GM19397 (cell line): ENCODE data around the gene ARHGEF7.

Experiments used
- ATAC-seq: cut with Tn5 transposase; IDR thresholded peaks from one replicate; pipeline ENCODE4 v1.9.1; 2021; ENCODE audit warnings: mild to moderate bottlenecking, moderate library complexity; ENCODE audit not compliant: unreplicated experiment

The ARHGEF7 gene

DNA sequence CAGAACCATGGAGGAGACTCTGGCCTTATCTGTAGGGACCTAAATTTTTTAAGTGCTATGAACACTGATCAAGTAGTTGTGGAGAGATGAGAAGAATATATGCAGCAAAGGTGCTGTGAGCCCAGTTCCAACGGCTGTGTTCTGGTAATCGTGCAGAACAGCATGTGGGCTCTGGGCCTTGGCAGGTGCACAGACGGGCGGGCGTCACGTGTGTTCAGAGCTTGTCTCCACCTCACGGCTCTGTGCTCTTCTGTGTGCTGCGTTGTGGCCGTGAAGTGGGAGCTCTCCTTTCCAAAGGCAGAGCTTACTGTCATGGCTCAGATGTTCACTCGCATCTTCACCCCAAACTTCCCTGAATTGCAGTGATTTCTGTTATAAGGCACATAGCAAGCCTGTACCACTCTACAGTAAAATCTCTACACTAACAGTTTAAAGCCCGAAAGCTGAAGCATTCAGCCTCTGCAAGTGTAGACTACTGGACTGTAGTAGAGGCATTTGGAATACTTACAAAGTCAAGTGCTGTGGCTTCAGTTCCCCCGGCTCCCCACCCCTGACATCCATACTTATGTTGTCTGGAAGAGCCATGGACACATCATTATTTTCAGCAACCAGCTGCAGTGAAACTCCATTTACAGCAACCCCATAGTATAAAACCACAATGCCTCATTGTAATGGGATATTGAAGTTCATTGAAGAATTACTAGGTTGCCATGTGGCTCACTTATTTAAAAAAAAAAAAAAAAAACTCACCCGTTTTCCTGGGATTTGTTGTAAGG lies 177.8 kb downstream of the ARHGEF7 start:
- ATAC-seq: no peak

DNA sequence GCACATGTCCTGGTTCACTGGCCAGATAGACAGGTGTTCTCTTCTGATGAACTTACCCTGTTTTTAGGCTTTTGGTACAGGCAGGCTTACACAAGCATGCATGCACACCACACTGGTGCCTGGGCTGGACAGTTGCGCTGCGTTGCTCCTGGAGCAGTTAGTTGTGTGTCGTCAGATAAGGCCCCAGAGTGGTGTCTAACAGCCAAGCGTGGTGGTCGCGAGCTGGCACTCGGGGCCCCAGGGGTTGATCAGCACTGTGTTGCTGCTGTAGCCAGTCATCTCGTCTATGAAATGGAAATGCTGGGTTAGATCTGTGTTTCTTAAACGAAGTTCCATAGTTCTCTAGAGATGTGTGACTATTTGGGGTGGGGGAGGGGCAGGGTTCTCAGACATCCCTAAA lies 180.8 kb downstream of the ARHGEF7 start:
- no peak for ATAC-seq

GRCh38 chr13:111296417-111296816 lies 181.3 kb downstream of the ARHGEF7 start:
- ATAC-seq: no peak

- no peak for ATAC-seq
Observed at GRCh38 chr13:111298214-111298975, 183.3 kb downstream of the ARHGEF7 start.

GRCh38 chr13:111302045-111302726 lies 187.1 kb downstream of the ARHGEF7 start:
- ATAC-seq: no peak

GRCh38 chr13:111303559-111303958 lies 188.4 kb downstream of the ARHGEF7 start:
- no peak for ATAC-seq

DNA sequence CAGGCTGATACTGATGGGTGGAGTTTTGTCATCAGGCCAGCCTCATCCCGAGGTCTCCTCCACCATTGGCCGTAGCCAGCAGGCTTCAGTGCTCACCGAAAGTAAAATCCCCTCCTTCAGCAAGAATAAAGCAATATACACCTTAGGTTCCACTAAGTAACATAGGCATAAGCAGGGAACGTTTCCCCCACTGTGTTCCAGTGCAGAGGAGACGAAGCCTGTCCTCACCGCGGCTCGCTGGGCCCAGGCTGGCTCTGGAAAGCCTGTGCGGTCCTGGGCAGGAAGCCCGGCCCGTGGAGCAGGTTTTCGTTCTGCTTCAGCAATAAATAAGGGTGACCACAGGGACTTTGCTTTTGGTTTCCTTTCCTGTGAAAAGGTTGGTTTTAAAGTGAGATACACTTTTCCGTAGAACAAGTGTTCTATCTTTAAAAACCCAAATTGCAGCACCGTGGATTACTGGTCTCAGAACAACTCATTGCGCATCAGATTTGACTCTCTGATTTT lies 189.0 kb downstream of the ARHGEF7 start:
- ATAC-seq: peak; percentile 91

DNA sequence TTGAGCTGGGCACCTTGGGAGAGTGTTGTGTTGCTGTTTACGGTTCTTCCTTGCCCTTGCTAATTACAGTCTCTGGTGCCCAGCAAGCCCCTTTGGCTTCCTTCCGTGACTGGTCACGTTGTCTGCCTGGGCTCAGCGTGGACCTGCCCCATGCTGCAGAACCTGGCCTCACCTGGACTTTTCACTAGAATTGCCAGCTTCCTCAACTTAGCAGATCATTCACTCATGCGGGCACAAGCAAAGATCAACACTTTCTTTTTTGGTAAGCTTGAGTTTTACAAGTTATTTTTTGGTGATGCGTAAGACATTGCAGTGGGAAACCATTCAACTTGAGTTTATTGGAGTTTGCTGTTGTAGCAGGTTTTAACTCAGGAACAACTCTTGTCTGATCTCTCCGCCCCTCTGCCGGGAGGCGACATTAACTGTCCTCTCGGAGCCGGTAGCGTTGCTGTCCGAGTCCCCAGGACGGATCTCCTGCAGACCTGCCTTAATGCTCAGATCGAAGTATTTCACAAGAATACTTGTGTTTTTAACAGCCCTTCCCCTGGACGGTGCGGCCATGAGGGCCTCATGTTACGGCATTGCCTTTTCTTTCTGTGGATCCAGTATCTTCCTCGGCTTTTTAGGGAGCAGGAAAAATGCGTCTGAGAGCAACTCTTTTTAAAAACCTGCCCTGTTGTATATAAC lies 189.6 kb downstream of the ARHGEF7 start:
- ATAC-seq: no peak

GRCh38 chr13:111312944-111313590 lies 198.0 kb downstream of the ARHGEF7 start:
- no peak for ATAC-seq

- no peak for ATAC-seq
Observed at GRCh38 chr13:111313911-111314425, 198.9 kb downstream of the ARHGEF7 start.

DNA sequence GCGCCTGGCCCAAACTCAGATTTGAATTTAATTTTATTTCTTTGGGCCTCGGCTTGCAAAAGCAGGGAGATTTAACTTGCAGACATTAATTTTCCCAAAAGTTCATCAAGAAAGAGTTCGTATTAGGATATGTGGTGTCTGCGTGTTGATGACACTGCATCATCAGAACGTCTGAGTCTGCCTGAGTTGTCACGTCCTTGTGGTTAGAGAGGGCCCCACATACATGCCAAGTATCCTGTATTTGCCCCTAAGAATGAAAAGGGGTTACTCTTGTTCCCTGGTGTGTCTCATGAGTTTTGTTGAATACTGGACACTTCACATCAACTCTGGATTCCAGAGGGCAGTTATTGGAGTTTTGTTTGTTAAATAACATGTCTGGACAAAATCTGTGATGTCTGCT lies 199.7 kb downstream of the ARHGEF7 start:
- no peak for ATAC-seq

DNA sequence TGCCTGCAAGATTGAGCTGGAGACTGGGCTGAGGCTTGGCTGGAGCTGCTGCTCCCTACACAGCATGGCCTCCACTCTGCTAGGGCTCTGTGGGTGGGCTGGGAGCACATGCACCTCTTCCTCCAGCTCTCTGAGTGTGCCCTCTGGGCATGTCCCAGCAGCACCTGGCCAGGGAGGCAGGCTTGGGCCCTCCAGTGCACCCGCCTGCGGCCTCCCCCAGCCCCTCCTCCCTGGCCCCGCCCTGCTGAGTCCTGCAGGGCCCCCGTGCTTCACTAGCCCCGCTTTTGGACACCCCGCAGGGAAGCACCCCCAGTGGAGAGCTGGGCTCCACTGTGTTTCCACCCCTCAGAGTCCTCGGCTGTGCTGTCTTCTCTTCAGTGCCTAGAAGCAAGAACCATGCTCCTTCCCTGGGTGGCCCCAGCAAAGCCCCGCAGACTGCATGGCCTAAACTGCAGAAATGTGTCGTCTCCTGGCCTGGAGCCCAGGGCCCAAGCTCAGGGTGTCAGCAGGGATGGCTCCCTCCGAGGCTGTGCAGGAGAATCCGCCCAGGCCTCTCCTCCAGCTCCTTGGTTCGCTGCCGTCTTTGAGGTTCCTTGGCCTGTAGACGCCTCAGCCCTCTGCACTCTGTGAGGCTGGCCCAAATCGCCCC lies 200.4 kb downstream of the ARHGEF7 start:
- ATAC-seq: no peak

- ATAC-seq: no peak
Observed at GRCh38 chr13:111316161-111316730, 201.1 kb downstream of the ARHGEF7 start.

DNA sequence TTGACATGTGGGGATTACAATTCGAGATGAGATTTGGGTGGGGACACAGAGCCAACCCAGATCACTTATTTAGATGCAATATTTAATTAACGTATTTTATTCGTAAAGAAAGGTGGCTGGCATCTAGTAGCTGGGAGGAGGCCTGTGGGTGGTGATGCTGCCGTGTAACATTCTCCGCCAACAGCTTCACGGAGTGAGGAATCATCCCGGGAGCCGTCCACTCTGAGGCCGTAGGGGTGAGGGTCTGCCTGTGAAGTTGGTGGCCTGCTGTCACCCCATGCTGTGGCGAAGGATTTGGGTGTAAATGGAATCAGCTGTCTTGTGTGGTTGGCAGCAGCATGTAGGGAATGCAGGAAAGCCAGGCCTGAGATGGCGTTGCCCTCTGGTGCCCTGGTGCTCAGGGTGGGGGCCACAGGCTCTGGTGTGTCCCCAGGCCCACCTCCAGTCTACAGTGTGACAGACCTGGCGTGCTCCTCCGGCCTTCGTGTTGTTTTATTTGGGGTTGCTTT lies 202.0 kb downstream of the ARHGEF7 start:
- ATAC-seq: no peak

- ATAC-seq: no peak
Observed at GRCh38 chr13:111317571-111318345, 202.6 kb downstream of the ARHGEF7 start.

DNA sequence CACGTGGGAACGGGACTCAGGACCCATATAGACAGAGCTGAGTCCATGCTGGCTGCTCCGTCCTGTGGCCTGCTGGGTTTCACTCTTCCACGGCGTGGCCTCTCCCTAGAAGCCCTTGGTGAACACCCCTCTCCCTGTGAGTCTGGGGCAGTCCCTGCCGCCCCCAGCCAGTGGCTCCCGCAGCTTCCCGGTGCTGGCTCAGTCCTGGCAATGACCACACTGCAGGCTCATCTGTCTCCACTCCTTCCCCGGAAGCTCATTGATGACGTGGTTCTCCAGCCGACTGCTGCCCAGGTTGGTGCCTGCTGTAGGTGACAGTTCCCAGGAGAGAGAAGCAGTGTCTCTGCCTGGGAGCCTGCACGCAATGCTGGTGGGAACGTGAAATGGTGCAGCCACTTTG lies 203.3 kb downstream of the ARHGEF7 start:
- ATAC-seq: no peak

DNA sequence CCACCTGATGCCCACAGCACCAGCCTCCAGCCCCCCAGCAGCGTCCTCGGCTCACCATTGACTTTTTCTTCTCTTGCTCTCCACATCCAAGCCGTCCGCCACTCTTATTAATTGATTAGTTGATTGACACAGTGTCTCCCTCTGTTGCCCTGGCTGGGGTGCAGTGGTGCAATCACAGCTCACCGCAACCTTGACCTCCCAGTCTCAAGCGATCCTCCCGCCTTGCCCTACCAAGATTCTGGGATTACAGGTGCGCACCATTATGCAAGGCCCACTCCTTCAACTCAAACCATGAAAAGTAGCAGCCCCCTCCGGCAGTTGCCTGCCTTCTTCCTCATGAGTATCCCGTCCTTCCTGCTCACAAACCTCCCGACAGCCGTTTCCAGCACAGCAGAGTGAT lies 204.4 kb downstream of the ARHGEF7 start:
- no peak for ATAC-seq
